Measurements from ENCODE around the gene SPDYE2.
"Not testable (repeated sequence)": the region's sequence is repeated elsewhere in the genome, so short reads cannot be mapped to it uniquely, and the experiment has no call there.

Gene SPDYE2

DNA sequence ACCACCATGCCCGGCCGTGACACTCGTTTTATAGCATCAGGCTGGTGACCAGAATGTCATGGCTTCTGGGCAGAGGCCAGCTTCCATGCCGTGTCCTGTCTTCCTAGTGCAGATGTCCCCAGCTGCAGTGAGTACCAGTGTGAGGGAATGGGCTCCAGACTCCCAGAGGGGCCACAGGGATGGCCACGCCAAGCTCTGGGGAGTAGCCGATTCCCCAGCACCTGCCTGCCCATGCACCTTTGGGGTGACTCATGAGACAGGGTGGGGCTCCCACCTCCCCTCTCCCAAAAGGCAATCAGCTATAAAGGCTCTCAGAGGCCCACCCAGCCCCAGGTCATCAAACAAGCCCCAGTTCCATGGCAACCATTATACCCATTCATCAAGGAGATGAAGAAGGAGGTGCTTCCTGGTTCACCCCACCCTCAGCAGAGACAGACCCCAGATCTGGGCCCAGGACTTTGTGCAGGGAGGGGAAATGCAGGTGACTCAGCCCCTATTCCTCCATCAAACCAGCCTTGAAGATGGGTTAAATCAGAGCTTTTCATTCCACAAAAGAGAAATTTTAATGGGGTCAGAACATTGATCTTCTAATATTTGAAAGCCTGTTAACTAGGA lies at the start of gene SPDYE2:
Gene SPDYE2 (plus strand): TSS at position 419 of the 615 bp plus-strand sequence. CDS start 2,030 bp downstream, outside the sequence.
- DNase-seq: not testable (repeated sequence)

GRCh38 chr7:102503141-102503540 lies 47.9 kb upstream of the SPDYE2 start:
- DNase-seq: not testable (repeated sequence)

DNA sequence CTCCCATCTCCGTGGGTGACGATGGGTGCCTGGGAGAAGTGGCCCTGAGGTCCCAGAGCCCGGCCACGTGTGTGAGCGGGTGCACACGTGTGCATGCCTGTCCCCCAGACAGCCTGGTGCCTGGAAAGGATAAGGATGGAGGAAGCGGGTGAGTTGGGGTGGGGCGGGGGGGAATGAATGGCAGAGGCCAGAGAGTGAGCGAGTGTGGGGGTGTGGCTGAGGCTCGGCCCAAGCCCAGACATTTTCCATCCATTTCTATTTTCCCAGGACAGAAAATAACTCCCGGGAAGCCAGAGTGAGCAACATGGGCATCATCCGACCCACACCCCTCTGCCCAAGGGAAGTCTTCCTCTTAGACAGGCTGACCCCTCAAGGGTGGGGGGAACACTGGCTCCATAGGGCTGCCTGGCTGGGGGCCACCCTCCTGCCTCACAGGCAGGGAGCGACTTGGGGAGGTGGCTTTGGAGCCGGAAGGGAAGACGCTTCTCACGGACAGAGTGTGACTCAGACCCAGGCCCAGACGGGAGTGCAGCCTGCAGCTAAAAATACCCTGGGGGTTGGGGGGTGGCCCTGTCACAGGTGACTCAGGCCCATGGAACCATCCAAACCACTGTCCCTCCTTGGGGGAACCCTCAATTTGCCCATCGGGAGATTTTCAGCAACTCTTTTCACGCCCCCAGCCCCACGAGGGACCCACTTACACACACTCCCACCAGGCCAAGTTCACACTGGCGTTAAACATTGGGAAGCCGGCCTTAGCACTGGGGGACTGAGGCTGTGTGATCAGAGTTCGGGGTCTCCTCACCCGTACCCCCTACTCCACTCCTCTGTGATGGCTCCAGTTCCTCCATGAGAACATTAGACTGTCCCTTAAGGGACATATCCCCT lies 45.5 kb upstream of the SPDYE2 start:
- DNase-seq: not testable (repeated sequence)

DNA sequence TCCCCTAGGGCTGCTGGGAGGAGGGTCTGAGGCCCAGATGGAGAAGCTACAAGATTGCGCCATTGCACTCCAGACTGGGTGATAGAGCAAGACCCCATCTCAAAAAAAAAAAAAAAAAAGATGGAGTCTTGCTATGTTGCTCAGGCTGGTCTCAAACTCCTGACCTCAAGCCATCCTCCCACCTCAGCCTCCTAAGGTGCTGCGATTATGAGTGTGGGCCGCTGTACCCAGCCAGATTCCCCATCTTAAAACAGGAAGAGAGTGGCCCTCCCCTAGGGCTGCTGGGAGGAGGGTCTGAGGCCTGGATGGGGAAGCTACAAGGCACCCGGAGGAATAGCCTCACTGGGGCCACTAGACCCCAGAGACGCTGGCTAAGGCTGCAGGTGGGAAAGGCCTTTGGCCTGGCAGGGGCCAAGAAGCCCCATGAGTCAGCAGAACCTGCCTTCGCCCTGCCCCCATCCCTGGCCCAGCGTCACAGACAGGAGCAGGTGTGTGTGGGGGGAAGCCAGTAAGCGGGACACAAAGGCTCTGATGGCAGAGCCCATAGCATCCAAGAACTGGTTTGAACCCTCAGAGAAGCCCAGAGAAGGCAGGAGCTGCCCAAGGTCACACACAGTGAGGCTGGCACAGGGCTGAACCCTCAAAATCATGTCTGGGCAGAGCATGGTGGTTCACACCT lies 43.5 kb upstream of the SPDYE2 start:
- not testable (repeated sequence) for DNase-seq

DNA sequence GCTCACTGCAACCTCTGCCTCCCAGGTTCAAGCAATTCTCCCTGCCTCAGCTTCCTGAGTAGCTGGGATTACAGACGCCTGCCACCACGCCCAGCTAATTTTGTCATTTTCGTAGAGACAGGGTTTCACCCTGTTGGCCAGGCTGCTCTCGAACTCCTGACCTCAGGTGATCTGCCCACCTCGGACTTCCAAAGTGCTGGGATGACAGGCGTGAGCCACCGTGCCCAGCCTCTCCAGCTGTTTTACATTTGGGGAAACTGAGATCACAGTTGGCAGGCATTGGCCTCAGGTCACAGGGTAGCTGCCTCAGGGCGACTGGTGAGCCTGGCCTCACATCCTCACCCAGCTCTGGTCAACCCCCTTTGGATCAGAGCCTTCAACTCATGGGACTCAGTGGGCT lies 40.5 kb upstream of the SPDYE2 start:
- DNase-seq: not testable (repeated sequence)

DNA sequence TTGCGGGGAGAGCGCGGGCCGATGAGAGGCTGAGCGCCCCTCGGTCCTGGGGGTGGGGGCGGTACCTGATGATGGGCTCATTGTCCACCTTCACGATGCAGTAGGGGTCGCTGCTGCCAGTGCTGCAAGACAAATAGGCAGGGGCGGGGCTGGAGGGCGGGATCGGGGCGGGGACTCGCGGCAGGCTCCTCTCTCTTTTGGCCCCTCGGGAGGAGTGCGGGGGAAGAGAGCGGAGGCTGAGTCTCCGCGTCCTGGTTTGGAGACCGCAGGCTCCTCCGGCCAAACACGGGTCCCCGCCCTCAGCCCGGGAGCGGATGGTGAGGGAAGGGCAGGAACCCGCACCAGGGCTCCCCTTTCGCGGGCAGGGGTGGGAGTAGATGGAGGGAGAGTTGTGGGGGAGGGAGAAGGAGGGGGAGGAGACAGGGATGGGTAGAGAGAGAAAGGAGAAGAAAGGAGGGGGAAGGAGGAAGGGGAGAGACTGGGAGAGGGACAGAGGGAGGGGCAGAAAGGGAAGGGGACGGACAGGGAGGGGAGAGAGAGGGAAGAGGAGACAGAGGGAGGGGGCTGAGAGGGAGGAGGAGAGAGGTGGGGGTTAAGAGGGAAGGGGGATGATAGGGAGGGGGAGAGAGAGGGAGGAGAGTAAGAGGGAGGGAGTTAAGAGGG lies 39.0 kb upstream of the SPDYE2 start:
- not testable (repeated sequence) for DNase-seq

DNA sequence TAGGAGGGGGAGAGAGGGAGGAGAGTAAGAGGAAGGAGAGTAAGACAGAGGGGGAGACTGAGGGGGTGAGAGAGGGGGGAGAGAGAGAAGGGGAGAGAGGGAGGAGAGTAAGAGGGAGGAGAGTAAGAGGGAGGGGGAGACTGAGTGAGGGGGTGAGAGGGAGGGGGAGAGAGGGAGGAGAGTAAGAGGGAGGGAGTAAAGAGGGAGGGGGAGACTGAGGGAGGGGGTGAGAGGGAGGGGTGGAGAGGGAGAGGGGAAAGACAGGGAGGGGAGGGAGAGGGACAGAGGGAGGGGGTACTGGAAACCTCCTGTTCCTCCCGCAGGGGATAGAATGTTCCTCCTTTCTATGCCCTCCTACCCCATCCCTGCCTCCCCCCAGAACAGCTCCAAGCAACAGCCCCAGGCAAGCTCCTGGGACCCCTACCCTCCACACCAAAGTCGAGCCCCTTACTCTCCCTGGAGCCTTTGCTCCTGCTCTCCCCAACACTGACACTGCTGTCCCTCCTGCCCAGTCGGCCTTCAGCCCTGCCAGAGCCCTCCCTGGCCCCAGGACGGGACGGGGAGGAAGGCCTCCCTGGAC lies 38.3 kb upstream of the SPDYE2 start:
- DNase-seq: not testable (repeated sequence)

GRCh38 chr7:102514881-102515721 lies 35.9 kb upstream of the SPDYE2 start:
- DNase-seq: not testable (repeated sequence)

GRCh38 chr7:102515889-102516288 lies 35.1 kb upstream of the SPDYE2 start:
- not testable (repeated sequence) for DNase-seq

DNA sequence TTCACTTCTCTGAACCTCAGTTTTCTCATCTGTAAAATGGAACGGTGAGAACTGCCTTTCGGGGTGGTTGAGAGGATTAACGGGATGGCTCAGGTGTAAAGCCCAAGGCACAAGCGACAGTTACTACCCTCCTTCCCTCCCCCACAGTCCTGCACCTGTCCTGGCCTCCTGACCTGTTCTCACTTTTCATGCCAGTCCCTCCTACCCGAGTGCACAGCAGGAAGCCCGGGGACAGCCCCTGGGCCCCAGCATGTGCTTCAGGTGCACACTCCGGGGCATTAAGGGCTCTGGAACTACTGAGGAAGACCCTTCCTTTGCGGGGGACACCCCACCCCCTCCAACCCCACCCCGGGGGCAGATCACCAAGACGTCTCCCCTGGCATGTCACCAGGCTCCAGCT lies 34.1 kb upstream of the SPDYE2 start:
- DNase-seq: not testable (repeated sequence)

GRCh38 chr7:102517550-102518147 lies 33.4 kb upstream of the SPDYE2 start, which contains the start of gene RASA4B:
RASA4B (minus strand) TSS chr7:102517777; CDS start chr7:102517710, 67 bp downstream.
- not testable (repeated sequence) for DNase-seq

- DNase-seq: not testable (repeated sequence)
Observed at GRCh38 chr7:102520797-102521196, 30.2 kb upstream of the SPDYE2 start.

DNA sequence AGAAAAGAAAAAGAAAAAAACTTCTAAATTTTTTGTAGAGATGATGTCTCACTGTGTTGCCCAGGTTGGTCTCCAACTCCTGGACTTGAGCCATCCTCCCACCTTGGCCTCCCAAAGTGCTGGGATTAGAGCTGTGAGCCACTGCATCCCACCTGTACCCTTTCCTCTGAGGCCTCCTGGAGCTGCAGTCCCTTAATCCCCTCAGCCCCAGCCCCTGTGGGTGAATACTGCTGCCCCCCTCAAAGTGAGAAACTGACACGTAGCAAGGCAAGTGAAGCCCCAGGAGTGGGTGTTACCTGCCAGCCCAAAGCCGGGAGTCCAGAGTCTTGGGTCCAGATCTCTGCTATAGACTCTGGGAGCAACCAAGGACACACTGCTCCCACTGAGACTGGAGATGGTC lies 26.2 kb upstream of the SPDYE2 start:
- DNase-seq: not testable (repeated sequence)

DNA sequence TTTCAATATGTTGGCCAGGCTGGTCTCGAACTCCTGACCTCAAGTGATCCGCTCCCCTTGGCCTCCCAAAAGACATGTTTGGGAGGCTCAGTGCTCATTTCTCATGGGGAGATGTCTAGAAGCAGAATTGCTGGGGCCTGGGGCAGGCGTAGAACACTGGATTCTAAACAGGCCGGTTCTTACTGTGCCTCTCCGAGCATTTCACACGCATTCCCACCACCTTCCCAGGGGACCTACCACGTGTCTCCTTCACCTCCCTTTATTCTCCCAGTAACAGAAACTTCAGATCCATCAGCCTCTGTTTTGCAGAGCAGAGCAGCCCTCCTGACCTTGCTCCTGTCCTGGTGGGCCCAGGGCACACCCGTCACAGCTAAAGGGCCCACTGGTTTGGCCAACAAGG lies 23.8 kb upstream of the SPDYE2 start:
- not testable (repeated sequence) for DNase-seq

GRCh38 chr7:102527822-102528793 lies 22.9 kb upstream of the SPDYE2 start:
- not testable (repeated sequence) for DNase-seq

- not testable (repeated sequence) for DNase-seq
Observed at GRCh38 chr7:102531583-102531982, 19.4 kb upstream of the SPDYE2 start.

GRCh38 chr7:102532127-102532526 lies 18.9 kb upstream of the SPDYE2 start:
- not testable (repeated sequence) for DNase-seq

DNA sequence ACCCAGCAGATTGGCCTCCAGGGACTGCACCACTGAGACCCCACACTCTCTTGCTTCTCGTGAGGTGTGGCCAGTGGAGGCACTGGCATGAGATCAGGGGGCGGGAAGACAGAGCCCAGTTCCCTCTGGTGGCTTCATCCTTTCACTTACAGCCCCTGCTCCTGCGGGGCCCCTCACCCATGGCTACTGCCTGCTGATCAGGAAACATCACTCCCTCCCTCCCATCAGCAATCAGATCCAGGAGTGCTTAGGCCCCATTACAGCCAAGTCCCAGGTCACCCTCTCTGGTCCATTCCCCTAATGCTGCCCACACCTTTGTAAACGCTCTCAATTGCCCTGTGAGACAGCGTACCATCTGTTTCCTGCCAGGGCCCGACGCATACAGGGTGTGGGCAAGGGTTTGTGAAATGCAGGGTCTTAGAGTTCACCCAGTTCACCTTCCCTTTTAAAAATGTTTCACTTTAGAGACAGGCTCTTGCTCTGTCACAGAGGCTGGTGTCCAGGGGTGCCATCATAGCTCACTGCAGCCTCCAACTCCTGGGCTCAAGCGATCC lies 15.9 kb upstream of the SPDYE2 start:
- DNase-seq: not testable (repeated sequence)

GRCh38 chr7:102540604-102541003 lies 10.4 kb upstream of the SPDYE2 start:
- not testable (repeated sequence) for DNase-seq

All from activated CD8-positive, alpha-beta memory T cell treated with anti-CD3 and anti-CD28 coated beads, Interleukin-2, amount 50 U/mL, for 4 hours (primary cell).